ENCODE measurements around the gene ZNF396. TPM values are rescaled to one million over a fixed set of nuclear protein-coding genes. Genes with fewer than 3 reads are reported as not detected.

ZNF396 gene
- total RNA-seq, 1 donor from 2014 or later, result 2.2 TPM

- H3K4me3 Mint-ChIP-seq, result no peak overlapping the region
- peaks cover 4% of the 10 kb centered on the region for H3K27me3 Mint-ChIP-seq (ENCODE audit: insufficient read depth, low read depth)
Observed at GRCh38 chr18:35387152-35387571, 10.0 kb upstream of the ZNF396 start.

GRCh38 chr18:35386600-35387100 is 9.5 kb upstream of the ZNF396 start:
- Mint-ChIP-seq H3K36me3 (no peaks in the 10 kb centered on the region), H3K27me3 (ENCODE audit: insufficient read depth, low read depth) (peaks cover 4% of the 10 kb centered on the region), H3K9me3 (peaks cover 2% of the 10 kb centered on the region), H3K4me1 (no peaks in the 10 kb centered on the region), H3K4me3 (no peak overlapping the region), H3K27ac (no peak overlapping the region)
- Histone ChIP-seq H3K27ac (no peak overlapping the region), H3K27me3 (no peaks in the 10 kb centered on the region), H3K9ac (no peak overlapping the region), H3K79me2 (ENCODE audit: low read depth) (no peaks in the 10 kb centered on the region), H3K4me3 (no peak overlapping the region), H2AFZ (replicated peaks) (peak overlapping the region; percentile 87), H3K9me3 (ENCODE audit: low read depth) (no peaks in the 10 kb centered on the region), H3F3A (ENCODE audit: low read depth) (no peaks in the 10 kb centered on the region), H3K4me2 (no peak overlapping the region), H3K4me1 (no peaks in the 10 kb centered on the region), H4K20me1 (ENCODE audit: low read depth) (no peaks in the 10 kb centered on the region), H3K36me3 (no peaks in the 10 kb centered on the region)
- peak; percentile 90 for DNase-seq (ENCODE audit: low spot score)
- TF ChIP-seq CTCF (IDR thresholded peaks at IDR 0.05) (peak; percentile 96), EZH2phosphoT487 (IDR thresholded peaks at IDR 0.05) (no peak)

More at GRCh38 chr18:35387152-35387571, 10.0 kb upstream of the ZNF396 start:
- no peak for DNase-seq (ENCODE audit: low spot score)
- no peaks in the 10 kb centered on the region for H3K4me1 ChIP-seq
- H3K4me2 ChIP-seq, result no peak overlapping the region
- no peaks in the 10 kb centered on the region for H3K27me3 ChIP-seq
- TF ChIP-seq EZH2 (IDR thresholded peaks at IDR 0.05), result no peak
- TF ChIP-seq CTCF (IDR thresholded peaks at IDR 0.05), result no peak
- TF ChIP-seq EZH2phosphoT487 (IDR thresholded peaks at IDR 0.05), result no peak
- no peaks in the 10 kb centered on the region for H4K20me1 ChIP-seq (ENCODE audit: low read depth)
- H3K4me3 ChIP-seq, result no peak overlapping the region
- Mint-ChIP-seq H3K27ac (no peak overlapping the region), H3K9me3 (peaks cover 2% of the 10 kb centered on the region), H3K36me3 (no peaks in the 10 kb centered on the region), H3K4me1 (no peaks in the 10 kb centered on the region)
- H3F3A ChIP-seq (ENCODE audit: low read depth), result no peaks in the 10 kb centered on the region
- no peaks in the 10 kb centered on the region for H3K9me3 ChIP-seq (ENCODE audit: low read depth)
- H3K36me3 ChIP-seq, result no peaks in the 10 kb centered on the region
- H3K79me2 ChIP-seq (ENCODE audit: low read depth), result no peaks in the 10 kb centered on the region
- H2AFZ ChIP-seq (replicated peaks), result no peak overlapping the region
- H3K9ac ChIP-seq, result no peak overlapping the region
- H3K27ac ChIP-seq, result no peak overlapping the region

- H3K9me3 Mint-ChIP-seq, result peaks cover 2% of the 10 kb centered on the region
- Histone ChIP-seq H3K9me3 (ENCODE audit: low read depth) (no peaks in the 10 kb centered on the region), H3K27ac (no peak overlapping the region), H3F3A (ENCODE audit: low read depth) (no peaks in the 10 kb centered on the region), H3K79me2 (ENCODE audit: low read depth) (no peaks in the 10 kb centered on the region), H3K4me1 (no peaks in the 10 kb centered on the region), H3K36me3 (no peaks in the 10 kb centered on the region), H3K4me2 (no peak overlapping the region), H3K27me3 (peaks cover 19% of the 10 kb centered on the region), H3K4me3 (no peak overlapping the region), H4K20me1 (ENCODE audit: low read depth) (no peaks in the 10 kb centered on the region), H2AFZ (replicated peaks) (no peak overlapping the region), H3K9ac (no peak overlapping the region)
- no peaks in the 10 kb centered on the region for H3K4me1 Mint-ChIP-seq
- H3K27me3 Mint-ChIP-seq (ENCODE audit: insufficient read depth, low read depth), result peaks cover 4% of the 10 kb centered on the region
- no peaks in the 10 kb centered on the region for H3K36me3 Mint-ChIP-seq
- TF ChIP-seq CTCF (IDR thresholded peaks at IDR 0.05), result no peak
- TF ChIP-seq EZH2 (IDR thresholded peaks at IDR 0.05), result no peak
- TF ChIP-seq EZH2phosphoT487 (IDR thresholded peaks at IDR 0.05), result no peak
- DNase-seq (ENCODE audit: low spot score), result no peak
- H3K27ac Mint-ChIP-seq, result no peak overlapping the region
- H3K4me3 Mint-ChIP-seq, result no peak overlapping the region
Observed at GRCh38 chr18:35383136-35383535, 6.0 kb upstream of the ZNF396 start.

Data from neural progenitor cell (in vitro differentiated cells).